Natural killer cell (primary cell): Measurements from ENCODE around the gene OSBPL3. TPM values are rescaled to one million over a fixed set of nuclear protein-coding genes. Genes with fewer than 3 reads are reported as not detected.

ENCODE experiments used
- ATAC-seq, 3 donors: fragments of 150-1000 bp in 2 of 3; fragments of 200-7000 bp in 1 of 3; cut with Tn5 transposase; 1 replicate in 1 of 3; 2 replicates in 2 of 3; pipeline ENCODE4 v1.10.0; 2021; ENCODE audit warnings: mild to moderate bottlenecking in 2 of 3, moderate library complexity in 2 of 3
- DNase-seq, 2 donors: peaks; one replicate each; pipeline versions ENCODE4 v3.0.0 to v3.0.0-alpha.2; 2013 to 2021; ENCODE audit warnings: mixed read lengths in 1 of 2
- H3K27ac ChIP-seq: one replicate; pipeline ENCODE4 v1.5.1; 2013; ENCODE audit warnings: mild to moderate bottlenecking, low read length
- H3K27me3 ChIP-seq: one replicate; pipeline ENCODE4 v1.6.1; 2013; ENCODE audit warnings: low read length; ENCODE audit not compliant: control insufficient read depth, insufficient read depth
- H3K36me3 ChIP-seq: one replicate; pipeline ENCODE4 v1.6.1; 2013; ENCODE audit warnings: low read length; ENCODE audit not compliant: control insufficient read depth, insufficient read depth
- H3K4me1 ChIP-seq: one replicate; pipeline ENCODE4 v1.6.1; 2013; ENCODE audit warnings: low read length; ENCODE audit not compliant: control insufficient read depth, insufficient read depth
- H3K4me3 ChIP-seq: one replicate; pipeline ENCODE4 v1.5.1; 2013; ENCODE audit warnings: low read length
- H3K9me3 ChIP-seq: one replicate; pipeline ENCODE4 v1.6.1; 2013; ENCODE audit warnings: low read length; ENCODE audit not compliant: control insufficient read depth, insufficient read depth
- H3K27ac Mint-ChIP-seq, 2 donors: one replicate each; pipeline ENCODE4 v1.8.0; 2022; ENCODE audit warnings: mild to moderate bottlenecking in 2 of 2, mixed read lengths in 2 of 2, moderate library complexity in 1 of 2
- H3K27me3 Mint-ChIP-seq, 2 donors: one replicate each; pipeline ENCODE4 v1.8.0; 2022; ENCODE audit warnings: low read depth in 2 of 2, mixed read lengths in 2 of 2
- H3K36me3 Mint-ChIP-seq: one replicate; pipeline ENCODE4 v1.8.0; 2022; ENCODE audit warnings: mixed read lengths
- H3K4me1 Mint-ChIP-seq, 2 donors: one replicate each; pipeline ENCODE4 v1.8.0; 2022; ENCODE audit warnings: mixed read lengths in 2 of 2
- H3K4me3 Mint-ChIP-seq: one replicate; pipeline ENCODE4 v1.8.0; 2022; ENCODE audit warnings: mild to moderate bottlenecking, moderate library complexity, mixed read lengths
- H3K9me3 Mint-ChIP-seq, 2 donors: one replicate each; pipeline ENCODE4 v1.8.0; 2022; ENCODE audit warnings: mixed read lengths in 2 of 2
- CTCF ChIP-seq: fragments of 200-600 bp; IDR thresholded peaks from one replicate; pipeline ENCODE4 v1.8.0; 2022; ENCODE audit warnings: antibody characterized with exemption
- WGBS: methylation state at CpG from one replicate; pipeline ENCODE4 v1.1.7; 2013; ENCODE audit warnings: missing lambda C conversion rate; ENCODE audit not compliant: insufficient coverage; 5-methylcytosine and 5-hydroxymethylcytosine counted together
- intact Hi-C: fragments of 100-400 bp; cut with micrococcal nuclease; formaldehyde crosslinking; loops from one replicate; pipeline ENCODE4 v1.14.2; 2022
- total RNA-seq, 4 donors: library from RNA; stranded (reverse); fragments of 120-200 nt in 1 of 4; gene quantifications; one replicate each; pipeline versions ENCODE4 v1.2.3 to v1.2.4, GENCODE V29; 2013 to 2022

Gene OSBPL3
- total RNA-seq, 3 donors from 2014 or later (not counting 1 experiment from before 2014, with no cell fraction given), result 50.7 to 99.1 (median 65.1) TPM

- no peaks in the 10 kb centered on the region for H3K4me1 ChIP-seq
- no peak overlapping the region for H3K4me3 Mint-ChIP-seq
These were observed 212.0 kb downstream of the OSBPL3 start for GRCh38 chr7:24767878-24768569.

GRCh38 chr7:24764972-24765744, 214.8 kb downstream of the OSBPL3 start:
- Histone ChIP-seq H3K9me3 (no peaks in the 10 kb centered on the region), H3K4me1 (no peaks in the 10 kb centered on the region), H3K27ac (no peak overlapping the region), H3K27me3 (peaks cover 2% of the 10 kb centered on the region), H3K36me3 (no peaks in the 10 kb centered on the region), H3K4me3 (no peak overlapping the region)
- no peaks in the 10 kb centered on the region for H3K9me3 Mint-ChIP-seq
- no peaks in the 10 kb centered on the region for H3K4me1 Mint-ChIP-seq
- no peak overlapping the region for H3K4me3 Mint-ChIP-seq
- H3K36me3 Mint-ChIP-seq, result no peaks in the 10 kb centered on the region
- no peak for ATAC-seq
- DNase-seq, result no peak
- peaks cover 11 to 46% of the 10 kb centered on the region in 2 donors for H3K27me3 Mint-ChIP-seq
- 90% methylated on average over 8 of the region's 8 CpGs for WGBS
- no peak for TF ChIP-seq CTCF
- H3K27ac Mint-ChIP-seq, result no peak overlapping the region
- intact Hi-C loops, result no loop called here

More at GRCh38 chr7:24767878-24768569, 212.0 kb downstream of the OSBPL3 start:
- no peak overlapping the region for H3K4me3 ChIP-seq
- intact Hi-C loops, result no loop called here
- peaks cover 0 to 3% of the 10 kb centered on the region in 2 donors for H3K9me3 Mint-ChIP-seq
- peaks cover 15 to 29% of the 10 kb centered on the region in 2 donors for H3K27me3 Mint-ChIP-seq
- H3K36me3 Mint-ChIP-seq, result no peaks in the 10 kb centered on the region
- ATAC-seq (no peak), DNase-seq (no peak)
- no peak overlapping the region for H3K27ac ChIP-seq
- TF ChIP-seq CTCF, result no peak
- H3K9me3 ChIP-seq, result no peaks in the 10 kb centered on the region
- no peaks in the 10 kb centered on the region for H3K27me3 ChIP-seq
- WGBS, result 82% methylated on average over 8 of the region's 9 CpGs
- no peaks in the 10 kb centered on the region for H3K36me3 ChIP-seq
- no peak overlapping the region for H3K27ac Mint-ChIP-seq
- H3K4me1 Mint-ChIP-seq, result no peaks in the 10 kb centered on the region

GRCh38 chr7:24764011-24764410, 216.0 kb downstream of the OSBPL3 start:
- Histone ChIP-seq H3K36me3 (no peaks in the 10 kb centered on the region), H3K4me1 (no peaks in the 10 kb centered on the region), H3K27ac (no peak overlapping the region), H3K9me3 (no peaks in the 10 kb centered on the region), H3K27me3 (peaks cover 10% of the 10 kb centered on the region), H3K4me3 (no peak overlapping the region)
- no peak for TF ChIP-seq CTCF
- Mint-ChIP-seq H3K36me3 (no peaks in the 10 kb centered on the region), H3K9me3 (no peaks in the 10 kb centered on the region), H3K27ac (no peak overlapping the region), H3K27me3 (peaks cover 16 to 57% of the 10 kb centered on the region in 2 donors), H3K4me1 (no peaks in the 10 kb centered on the region), H3K4me3 (no peak overlapping the region)
- ATAC-seq, result no peak
- intact Hi-C loops, result no loop called here
- no CpG with 5 or more reads among the region's 1 CpG for WGBS
- no peak for DNase-seq
